ENCODE data around the gene PRAME.
"Not testable (repeated sequence)": the region's sequence is repeated elsewhere in the genome, so short reads cannot be mapped to it uniquely, and the experiment has no call there.

Gene PRAME, protein sequence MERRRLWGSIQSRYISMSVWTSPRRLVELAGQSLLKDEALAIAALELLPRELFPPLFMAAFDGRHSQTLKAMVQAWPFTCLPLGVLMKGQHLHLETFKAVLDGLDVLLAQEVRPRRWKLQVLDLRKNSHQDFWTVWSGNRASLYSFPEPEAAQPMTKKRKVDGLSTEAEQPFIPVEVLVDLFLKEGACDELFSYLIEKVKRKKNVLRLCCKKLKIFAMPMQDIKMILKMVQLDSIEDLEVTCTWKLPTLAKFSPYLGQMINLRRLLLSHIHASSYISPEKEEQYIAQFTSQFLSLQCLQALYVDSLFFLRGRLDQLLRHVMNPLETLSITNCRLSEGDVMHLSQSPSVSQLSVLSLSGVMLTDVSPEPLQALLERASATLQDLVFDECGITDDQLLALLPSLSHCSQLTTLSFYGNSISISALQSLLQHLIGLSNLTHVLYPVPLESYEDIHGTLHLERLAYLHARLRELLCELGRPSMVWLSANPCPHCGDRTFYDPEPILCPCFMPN

DNA sequence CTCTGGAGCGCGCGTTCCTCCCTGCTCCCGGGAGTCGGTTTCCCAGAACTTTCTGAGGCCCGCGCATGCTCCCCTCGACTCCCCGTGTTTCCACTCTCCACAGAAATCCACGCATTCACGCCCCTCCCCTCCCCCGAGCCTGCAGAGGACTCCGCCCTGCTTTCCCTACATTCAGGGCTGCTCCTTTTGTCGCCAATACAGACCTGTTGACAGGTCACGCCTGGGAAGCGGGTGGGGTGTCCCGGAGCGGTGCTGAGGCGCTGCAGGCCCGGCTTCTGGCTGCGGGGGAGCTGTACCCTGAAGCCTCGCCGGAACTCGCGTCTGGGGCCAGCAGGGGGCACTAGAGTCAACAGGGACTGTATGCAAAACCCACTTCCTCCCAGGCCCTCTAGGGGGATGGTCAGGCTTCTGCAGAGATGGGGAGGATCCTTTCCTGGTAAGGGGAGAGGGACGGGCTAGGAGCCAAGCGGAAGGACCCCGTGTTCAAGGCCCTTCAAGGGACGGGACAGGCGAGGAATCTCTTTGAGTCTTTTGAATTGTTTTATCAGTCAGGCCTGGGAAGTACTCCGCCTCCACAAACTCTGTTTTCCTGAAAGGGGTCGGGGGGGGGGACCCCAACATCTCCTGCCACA lies at the start of gene PRAME:
TSS of gene PRAME (minus strand) at position 294 of the 632 bp plus-strand sequence. CDS start 2,433 bp downstream, outside the sequence.
- DNase-seq (ENCODE audit: low read depth in 2 of 2, low spot score in 1 of 2), result peak in 1 of 2 donors; percentile 43

DNA sequence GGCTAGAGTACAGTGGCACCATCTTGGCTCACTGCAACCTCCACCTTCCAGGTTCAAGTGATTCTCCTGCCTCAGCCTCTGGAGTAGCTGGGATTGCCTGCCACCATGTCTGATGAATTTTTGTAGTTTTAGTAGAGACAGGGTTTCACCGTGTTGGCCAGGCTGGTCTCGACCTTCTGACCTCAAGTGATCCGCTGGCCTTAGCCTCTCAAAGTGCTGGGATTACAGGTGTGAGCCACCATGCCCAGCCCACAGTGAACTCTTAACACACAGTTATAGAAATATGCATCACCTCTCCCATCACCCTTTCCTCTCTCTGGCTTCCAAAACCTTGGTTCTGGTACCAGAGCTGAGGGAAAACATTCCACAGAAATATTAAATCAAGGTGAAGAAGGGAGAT lies 49.0 kb upstream of the PRAME start:
- not testable (repeated sequence) for DNase-seq (ENCODE audit: low read depth in 2 of 2, low spot score in 1 of 2)

DNA sequence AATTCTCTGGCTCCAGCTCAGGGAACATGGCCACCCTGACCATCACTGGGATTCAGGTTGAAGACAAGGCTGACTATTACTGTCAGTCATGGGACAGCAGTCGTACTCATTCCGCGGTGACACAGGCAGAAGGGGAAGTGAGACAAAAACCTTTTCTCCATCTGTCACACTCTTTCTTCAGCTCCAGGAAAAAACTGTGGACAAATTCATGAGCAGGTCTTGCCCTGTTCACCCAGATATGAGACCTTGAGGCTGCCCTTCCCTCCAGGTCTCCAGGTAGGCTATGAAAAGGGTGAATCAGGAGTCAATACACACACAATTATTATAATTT lies 46.0 kb upstream of the PRAME start:
- no peak for DNase-seq (ENCODE audit: low read depth in 2 of 2, low spot score in 1 of 2)

DNA sequence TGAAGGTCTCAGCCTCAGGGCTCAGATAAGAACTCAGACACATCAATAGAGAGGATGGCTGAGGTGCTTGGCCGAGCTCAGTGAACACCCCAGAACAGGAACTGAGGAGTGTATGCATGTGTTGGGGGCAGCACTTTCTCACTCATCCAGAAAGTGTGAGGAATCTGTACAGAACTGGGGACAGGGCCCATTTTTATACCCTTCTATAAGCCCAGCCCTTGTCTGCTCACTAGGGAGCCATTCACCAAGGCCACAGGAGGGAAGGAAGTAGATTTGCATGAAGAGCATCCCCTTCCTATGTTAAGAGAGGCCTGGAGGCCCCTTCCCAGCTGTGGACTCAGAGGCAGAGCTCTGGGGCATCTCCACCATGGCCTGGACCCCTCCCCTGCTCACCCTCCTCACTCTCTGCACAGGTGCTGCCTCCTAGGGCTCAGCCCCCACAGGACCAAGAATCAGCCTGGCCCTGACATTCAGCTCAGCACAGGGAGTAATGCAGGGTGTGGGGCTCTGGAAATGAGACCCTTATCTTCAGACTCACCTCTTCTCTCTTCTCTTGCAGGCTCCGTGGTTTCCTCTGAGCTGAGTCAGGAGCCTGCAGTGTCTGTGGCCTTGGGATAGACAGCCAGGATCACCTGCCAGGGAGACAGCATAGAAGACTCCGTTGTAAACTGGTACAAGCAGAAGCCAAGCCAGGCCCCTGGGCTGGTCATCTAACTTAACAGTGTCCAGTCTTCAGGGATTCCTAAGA lies 45.4 kb upstream of the PRAME start:
- no peak for DNase-seq (ENCODE audit: low read depth in 2 of 2, low spot score in 1 of 2)

DNA sequence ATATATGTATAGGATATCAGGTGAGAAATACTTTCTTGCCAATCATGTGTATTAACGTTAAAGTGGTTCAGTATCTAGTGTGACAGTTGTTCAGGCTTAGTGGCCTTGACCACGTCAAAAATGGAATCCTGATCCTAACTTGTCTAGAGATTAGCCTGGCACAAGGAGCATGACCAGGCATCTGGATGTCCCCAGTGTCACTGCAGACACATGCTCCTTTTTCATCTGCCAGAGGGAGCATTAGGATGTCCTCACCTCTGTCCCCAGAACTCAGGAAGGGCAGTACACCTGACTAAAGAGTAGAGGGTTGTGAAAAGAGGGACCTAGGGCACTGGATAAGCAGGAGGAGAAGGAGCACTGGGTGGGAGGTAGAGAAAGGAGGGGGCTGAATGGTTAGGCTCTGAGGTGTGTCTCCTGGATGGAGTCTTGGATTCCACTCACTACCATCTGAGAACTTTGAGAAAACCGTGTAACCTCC lies 44.4 kb upstream of the PRAME start:
- DNase-seq (ENCODE audit: low read depth in 2 of 2, low spot score in 1 of 2), result no peak

DNA sequence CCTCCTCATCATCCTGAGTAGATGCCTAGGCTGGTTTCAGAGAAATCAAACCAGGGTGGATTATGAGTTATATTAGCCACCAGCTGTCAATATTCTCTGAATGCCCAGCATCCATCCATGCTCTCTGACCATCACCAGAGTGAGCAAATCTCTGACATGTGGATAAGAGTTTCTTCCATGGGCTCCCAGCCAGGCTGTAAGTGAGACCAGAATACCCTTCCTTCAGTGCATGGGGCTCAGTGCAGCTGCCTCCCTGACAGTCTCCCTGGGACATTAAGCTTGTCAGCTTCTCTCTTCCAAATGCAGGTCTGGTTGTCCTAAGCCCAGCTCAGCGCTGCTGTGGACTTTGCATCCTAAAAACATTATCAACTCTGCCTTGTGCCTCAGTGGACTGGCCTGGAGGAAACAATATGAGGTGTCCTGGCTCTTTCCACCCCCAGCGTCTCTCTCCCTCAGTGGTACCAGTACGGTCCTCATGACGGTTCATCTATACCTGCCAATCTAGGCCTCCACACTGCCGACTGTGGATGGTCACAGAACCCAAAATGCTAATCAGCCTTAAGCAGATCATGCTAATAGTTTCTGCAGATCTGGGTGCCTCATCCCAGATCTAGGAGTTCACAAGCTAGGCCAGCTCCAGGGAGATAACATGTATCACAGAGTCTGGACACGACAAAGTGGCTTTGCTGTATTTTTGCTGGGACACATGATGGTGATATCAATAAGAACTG lies 41.6 kb upstream of the PRAME start:
- no peak for DNase-seq (ENCODE audit: low read depth in 2 of 2, low spot score in 1 of 2)

DNA sequence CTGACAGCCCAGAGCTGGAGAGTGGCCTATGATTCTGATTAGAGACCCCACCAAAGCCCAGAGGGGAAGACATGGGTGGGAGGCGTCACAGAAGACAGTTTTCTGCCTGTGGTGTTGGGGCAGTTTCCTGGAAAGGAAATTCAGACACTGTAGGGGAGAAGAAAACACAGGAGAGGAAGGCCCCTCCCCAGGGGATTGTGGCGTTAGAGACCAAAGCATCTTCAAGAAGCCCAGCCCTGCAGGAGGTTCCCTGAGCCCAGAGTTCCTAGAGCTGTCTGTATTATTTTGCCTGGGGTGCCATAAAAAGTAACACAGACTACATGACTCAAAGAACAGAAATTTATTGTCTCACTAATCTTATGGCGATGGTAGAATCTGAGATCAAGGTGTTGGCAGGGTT lies 40.2 kb upstream of the PRAME start:
- DNase-seq (ENCODE audit: low read depth in 2 of 2, low spot score in 1 of 2), result no peak

DNA sequence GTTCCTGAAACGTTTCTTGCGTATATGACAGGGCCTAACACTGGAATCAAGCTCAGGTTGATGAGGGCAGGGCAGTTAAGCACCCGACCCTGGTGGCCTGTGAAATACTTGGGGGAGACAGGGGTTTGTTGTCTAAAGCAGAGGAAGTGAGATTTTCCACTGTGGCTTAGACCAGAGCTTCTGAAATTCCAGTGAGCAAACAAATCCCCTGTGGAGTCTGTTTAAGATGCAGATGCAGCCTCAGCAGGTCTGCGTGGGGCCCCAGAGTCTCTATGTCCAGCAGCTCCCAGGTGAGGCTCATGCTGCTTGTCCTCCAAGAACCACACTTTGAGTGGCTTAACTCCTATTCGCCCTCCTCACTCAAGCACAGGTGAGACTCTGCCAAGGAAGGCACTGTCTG lies 39.1 kb upstream of the PRAME start:
- DNase-seq (ENCODE audit: low read depth in 2 of 2, low spot score in 1 of 2), result no peak

DNA sequence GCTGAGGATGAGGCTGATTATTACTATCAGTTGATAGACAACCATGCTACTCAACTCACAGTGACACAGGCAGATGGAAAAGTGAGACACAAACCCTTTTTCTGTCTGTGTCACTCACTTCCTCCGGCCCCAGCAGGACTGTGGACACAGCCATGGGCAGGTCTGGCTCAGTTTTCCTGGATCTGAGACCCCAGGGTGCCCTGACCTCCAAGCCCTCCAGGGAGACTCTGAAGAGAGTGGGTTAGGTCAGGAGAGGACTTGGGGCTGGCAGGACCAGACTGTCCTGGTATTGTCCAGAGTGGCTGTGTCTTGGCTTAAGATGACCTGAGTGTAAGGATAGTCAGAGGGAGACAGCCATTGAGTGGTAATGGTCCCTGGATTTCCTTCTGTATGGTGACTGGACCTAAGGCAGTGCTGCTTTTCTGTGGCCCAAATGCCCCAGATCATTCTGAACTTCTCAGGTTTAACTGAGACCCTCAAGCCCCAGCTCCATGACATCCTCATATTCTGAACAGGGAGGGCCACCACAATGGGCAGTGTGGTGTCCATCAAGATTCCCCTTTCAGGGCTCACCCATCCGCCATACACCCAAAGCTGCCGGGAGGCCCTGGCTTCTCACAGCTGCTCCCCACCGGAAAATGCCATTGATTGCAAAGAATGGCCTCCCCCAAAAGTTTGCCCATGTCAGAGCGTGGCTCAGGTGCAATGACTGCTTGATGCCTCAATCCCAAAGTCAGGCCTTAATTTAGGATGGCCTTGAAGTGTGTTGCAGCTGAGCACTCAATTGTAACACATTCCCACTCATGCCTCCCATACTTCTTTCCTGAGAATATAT lies 36.2 kb upstream of the PRAME start:
- DNase-seq (ENCODE audit: low read depth in 2 of 2, low spot score in 1 of 2), result no peak

DNA sequence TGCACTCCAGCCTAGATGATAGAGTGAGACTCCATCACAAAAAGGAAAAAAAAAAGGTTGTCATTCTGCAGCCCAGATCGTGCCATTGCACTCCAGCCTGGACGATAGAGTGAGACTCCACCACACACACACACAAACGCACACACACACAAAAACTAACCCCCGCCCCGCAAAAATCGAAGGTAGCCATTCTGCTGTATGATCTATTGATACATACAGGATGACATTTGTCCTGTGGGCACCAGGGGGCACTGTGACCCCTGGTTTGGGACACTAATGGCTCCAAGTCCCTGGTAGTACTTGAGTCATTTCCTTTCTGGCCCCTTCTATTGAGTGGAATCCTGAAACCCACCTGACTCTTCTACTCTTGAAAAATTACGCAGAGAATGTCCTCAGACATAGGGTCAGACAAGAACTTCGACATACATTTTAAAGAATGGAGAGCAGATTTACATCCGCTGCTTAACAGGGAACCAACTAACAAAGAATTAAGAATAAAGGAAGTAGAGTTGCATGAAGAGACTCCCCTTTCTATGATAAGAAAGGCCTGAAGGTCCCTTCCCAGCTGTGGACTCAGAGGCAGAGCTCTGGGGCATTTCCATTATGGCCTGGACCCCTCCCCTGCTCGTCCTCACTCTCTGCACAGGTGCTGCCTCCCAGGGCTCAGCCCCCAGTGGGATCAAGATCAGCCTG lies 35.0 kb upstream of the PRAME start:
- DNase-seq (ENCODE audit: low read depth in 2 of 2, low spot score in 1 of 2), result peak; percentile 13 to 19

DNA sequence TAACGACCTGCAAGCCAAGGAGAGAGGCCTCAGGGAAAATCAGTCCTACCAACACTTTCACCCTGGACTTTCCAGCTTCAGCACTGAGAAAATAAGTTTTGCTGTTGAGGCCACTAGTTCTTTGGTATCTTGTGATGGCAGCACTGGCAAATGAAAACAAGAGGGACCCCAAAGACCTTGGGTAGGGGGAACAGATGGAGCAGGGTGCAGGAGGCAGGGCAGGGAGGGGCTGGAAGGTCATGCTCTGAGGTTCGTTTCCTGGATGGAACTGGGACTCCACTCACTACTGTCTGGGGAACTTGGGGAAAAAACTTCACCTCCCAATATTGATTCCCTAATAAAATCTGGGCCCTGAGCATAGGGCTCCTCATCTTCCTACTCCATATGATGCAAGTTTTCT lies 34.2 kb upstream of the PRAME start:
- no peak for DNase-seq (ENCODE audit: low read depth in 2 of 2, low spot score in 1 of 2)

DNA sequence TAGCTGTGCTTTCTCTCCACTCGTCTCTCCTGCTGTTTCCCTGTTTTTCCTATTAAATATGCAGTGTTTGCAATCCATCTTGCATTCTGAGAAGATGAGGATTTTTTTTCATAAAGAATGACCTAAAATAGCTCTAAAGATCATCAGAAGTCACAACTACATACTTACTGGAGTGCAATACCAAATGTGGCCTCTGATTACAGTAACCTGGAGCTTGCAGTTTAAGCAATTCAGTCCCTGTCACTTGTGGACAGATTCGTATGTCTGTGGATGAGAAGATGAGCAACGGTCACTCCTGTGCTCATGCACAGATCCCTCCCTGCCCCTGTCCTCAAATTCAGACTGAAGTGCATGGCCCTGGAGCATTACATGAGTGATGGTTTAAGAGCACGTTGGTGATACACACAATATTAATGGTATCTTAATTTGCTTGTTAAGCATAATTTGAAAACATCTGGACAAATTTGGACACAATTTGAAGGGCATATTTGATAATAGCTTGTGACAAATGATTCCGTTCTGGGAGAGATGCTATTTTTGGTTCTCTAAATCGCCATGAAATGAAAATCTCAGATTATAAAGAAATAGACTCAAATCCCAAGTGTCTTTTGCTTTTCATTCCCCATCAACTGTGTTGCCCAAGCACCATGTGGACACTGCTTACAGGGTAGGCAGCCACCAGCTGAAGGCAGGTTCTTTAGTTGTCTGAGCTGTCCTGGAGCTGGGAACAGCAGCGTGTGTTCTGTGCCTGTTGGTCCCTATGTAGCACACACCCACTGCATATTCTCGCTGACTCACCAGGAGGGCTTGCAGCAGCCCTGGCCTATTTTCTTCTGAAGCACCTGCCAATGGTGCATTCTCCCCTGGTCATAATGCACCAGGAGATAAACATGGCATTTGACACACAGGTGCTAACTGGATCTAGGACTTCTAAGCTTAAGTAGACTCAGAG lies 32.6 kb upstream of the PRAME start:
- DNase-seq (ENCODE audit: low read depth in 2 of 2, low spot score in 1 of 2), result no peak

DNA sequence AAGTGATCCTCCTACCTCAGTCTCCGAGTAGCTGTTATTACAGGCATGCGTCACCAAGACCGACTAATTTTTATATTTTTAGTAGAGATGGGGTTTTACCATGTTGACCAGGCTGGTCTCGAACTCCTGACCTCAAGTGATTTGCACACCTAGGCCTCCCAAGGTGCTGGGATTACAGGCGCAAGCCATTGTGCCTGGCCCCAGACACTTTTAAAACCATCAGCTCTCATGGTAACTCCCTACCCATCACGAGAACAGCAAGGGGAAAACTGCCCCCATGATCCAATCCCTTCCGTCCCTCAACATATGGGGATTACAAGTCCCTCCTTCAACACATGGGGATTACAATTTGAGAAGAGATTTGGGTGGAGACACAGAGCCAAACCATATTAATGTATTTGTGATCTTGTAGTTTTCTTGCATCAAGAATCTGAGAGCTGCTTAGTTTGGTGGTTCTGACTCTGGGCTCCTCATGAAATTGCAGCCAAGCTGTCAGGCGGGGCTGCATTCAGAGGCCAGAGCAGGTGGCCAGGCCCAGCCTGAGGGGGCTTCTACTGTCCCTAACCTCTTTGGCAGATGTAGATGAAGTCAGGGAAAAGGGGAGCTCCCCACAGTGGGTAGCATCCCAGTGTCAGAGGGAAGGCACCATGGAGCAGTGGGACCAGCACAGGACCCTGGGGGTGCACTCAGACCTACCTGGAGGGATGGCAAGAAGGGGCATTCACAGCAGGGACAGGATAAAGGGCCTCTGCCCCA lies 31.2 kb upstream of the PRAME start:
- DNase-seq (ENCODE audit: low read depth in 2 of 2, low spot score in 1 of 2), result no peak

DNA sequence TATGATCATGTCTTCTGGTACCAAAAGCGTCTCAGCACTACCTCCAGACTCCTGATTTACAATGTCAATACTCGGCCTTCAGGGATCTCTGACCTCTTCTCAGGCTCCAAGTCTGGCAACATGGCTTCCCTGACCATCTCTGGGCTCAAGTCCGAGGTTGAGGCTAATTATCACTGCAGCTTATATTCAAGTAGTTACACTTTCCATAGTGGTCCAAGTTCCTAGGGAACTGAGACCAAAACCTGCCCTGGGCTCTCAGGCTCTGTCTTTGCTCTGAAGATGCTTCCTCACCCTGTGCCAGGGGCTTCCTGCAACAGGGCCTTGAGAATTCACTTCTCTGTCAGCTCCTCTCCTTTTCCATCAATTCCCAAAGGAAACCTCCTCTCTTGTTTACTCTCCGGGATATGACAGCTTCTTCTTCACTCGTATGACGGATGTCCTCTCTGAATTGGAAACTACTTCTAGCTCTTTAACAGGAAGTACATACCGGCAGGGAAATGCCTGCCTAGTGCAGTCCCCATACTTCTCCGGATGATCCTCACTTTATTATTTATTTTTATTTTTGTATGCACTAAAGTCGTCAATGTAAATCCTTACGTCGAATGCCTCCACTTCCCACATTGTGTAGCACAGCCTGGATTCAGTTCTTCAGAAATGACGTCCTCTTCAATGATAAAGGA lies 29.6 kb upstream of the PRAME start:
- DNase-seq (ENCODE audit: low read depth in 2 of 2, low spot score in 1 of 2), result no peak

DNA sequence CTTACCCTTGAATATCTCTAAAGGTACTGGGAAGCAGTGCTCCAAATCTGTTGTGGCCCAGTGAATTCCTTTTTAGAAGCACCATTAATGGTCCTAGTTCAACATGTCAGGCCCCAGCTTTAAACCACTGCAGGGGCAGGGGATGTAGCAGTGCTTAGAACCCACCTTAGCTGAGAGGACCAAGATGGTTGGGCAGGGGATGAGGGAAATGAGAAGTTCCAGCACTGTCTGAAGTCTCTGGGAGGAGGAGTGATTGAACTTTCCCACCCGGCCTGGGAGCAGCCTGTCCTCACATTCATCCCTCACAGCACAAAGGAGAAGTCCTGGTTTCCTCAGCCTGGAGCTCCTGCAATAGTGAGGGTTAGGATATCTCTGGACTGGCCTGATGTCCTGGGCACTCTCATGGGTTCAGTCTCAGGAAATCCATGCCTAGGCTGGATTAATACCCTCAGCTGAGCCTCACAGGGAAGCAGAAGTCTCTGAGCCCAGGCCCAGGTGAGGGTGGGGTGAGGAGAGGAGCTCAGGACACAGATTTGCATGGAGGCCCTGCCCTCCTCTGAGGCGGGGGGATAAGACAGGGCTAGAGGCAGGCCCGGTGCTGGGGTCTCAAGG lies 28.6 kb upstream of the PRAME start:
- no peak for DNase-seq (ENCODE audit: low read depth in 2 of 2, low spot score in 1 of 2)

DNA sequence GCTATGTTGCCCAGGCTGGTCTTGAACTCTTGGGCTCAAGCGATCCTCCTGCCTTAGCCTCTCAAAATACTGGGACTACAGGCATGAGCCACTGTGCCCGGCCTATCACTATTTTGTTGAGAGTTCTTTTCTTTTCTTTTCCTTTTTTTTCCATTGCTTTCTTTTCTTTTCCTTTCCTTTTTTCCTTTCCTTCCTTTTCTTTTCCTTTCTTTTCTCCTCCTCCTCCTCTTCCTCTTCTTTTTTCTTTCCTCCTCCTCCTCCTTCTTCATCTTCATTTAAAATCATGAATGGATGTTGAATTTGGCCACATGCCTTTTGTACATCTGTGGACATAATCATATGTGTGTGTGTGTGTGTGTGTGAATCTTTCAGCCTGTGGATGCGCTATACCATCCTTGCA lies 25.7 kb upstream of the PRAME start:
- DNase-seq (ENCODE audit: low read depth in 2 of 2, low spot score in 1 of 2), result no peak

DNA sequence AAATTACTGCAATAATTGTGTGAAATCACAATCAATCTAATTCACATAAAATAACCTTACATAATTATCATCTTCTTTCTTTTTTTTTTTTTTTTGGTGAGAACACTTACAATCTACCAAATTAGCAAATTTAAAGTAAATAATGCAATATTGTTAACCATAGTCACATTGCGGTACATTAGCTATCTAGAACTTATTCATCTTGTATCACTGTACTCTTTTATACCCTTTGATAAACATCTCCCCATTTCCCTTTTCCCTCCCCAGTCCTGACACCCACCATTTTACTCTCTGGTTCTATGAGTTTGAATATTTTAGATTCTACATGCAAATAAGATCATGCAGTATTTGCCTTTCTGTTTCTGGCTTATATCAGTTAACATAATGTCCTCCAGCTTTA lies 24.0 kb upstream of the PRAME start:
- no peak for DNase-seq (ENCODE audit: low read depth in 2 of 2, low spot score in 1 of 2)

Data from stimulated activated CD8-positive, alpha-beta memory T cell treated with anti-CD3 and anti-CD28 coated beads, Interleukin-4, amount 100 ng/mL, for 4 hours (primary cell).